HEK293 (cell line): ENCODE data around the gene APBB2.

ENCODE experiments used
- CTCF ChIA-PET: fragments of 350-600 bp; formaldehyde crosslinking; extraction: SDS; loops from one replicate; lab custom pipeline; 2021; ENCODE audit warnings: antibody characterized with exemption; lab: Yijun Ruan, JAX
- POLR2A ChIA-PET: fragments of 300-600 bp; formaldehyde crosslinking; extraction: SDS; loops from one replicate; lab custom pipeline; 2020; ENCODE audit warnings: antibody characterized with exemption, inconsistent platforms; lab: Yijun Ruan, JAX
- H3K27ac ChIP-seq: fragments of 200-500 bp; sonication (Bioruptor generic); 2 replicates; pipeline ENCODE4 v1.5.1; 2014; ENCODE audit warnings: low read depth, low read length, control low read depth, inconsistent platforms; ENCODE audit errors: extremely low read depth
- H3K36me3 ChIP-seq, 2 experiments: fragments of 200-500 bp in 1 of 2; sonication (Bioruptor generic) in 1 of 2; 1 replicate in 1 of 2; 2 replicates in 1 of 2; pipeline ENCODE4 v1.5.1; 2014 to 2017; ENCODE audit warnings: inconsistent platforms in 2 of 2, low read length in 2 of 2; ENCODE audit not compliant: control insufficient read depth in 2 of 2, insufficient read depth in 1 of 2
- H3K4me1 ChIP-seq: fragments of 200-500 bp; sonication (Bioruptor generic); 2 replicates; pipeline ENCODE4 v1.5.1; 2014; ENCODE audit warnings: mild to moderate bottlenecking, low read length, inconsistent platforms; ENCODE audit not compliant: control insufficient read depth, insufficient read depth
- H3K4me3 ChIP-seq: 2 replicates; pipeline ENCODE4 v1.5.1; 2011; ENCODE audit warnings: low read depth, mild to moderate bottlenecking, control low read depth, low read length, moderate library complexity
- H3K9me3 ChIP-seq: fragments of 200-500 bp; sonication (Bioruptor generic); 2 replicates; pipeline ENCODE4 v1.5.1; 2014; ENCODE audit warnings: low read depth, low read length, inconsistent platforms; ENCODE audit not compliant: control insufficient read depth, insufficient read depth
- GFI1B ChIP-seq: fragments of 450-650 bp; formaldehyde crosslinking; IDR thresholded peaks from 2 replicates; pipeline ENCODE4 v1.5.1; 2016; ENCODE audit warnings: missing biosample characterization, missing genetic modification characterization
- KLF16 ChIP-seq: fragments of 450-650 bp; formaldehyde crosslinking; IDR thresholded peaks from 2 replicates; pipeline ENCODE4 v1.5.1; 2017; ENCODE audit warnings: missing biosample characterization, missing genetic modification characterization
- MYNN ChIP-seq: fragments of 450-650 bp; formaldehyde crosslinking; IDR thresholded peaks from 2 replicates; pipeline ENCODE4 v1.5.1; 2016; ENCODE audit warnings: missing biosample characterization, missing genetic modification characterization, borderline replicate concordance
- PBX3 ChIP-seq: sonication (generic); formaldehyde crosslinking; IDR thresholded peaks from 2 replicates; pipeline ENCODE4 v1.8.1; 2022; ENCODE audit warnings: mild to moderate bottlenecking, moderate library complexity, missing genetic modification reagents
- PRDM6 ChIP-seq: fragments of 450-650 bp; formaldehyde crosslinking; IDR thresholded peaks from 2 replicates; pipeline ENCODE4 v1.5.1; 2017; ENCODE audit warnings: missing biosample characterization, missing genetic modification characterization
- SALL2 ChIP-seq: fragments of 450-650 bp; formaldehyde crosslinking; IDR thresholded peaks from 2 replicates; pipeline ENCODE4 v1.5.0; 2017; ENCODE audit warnings: missing biosample characterization, mild to moderate bottlenecking, missing genetic modification characterization, borderline replicate concordance
- ZBTB21 ChIP-seq: fragments of 450-650 bp; formaldehyde crosslinking; IDR thresholded peaks from 2 replicates; pipeline ENCODE4 v1.5.1; 2017; ENCODE audit warnings: missing biosample characterization, missing genetic modification characterization
- ZBTB26 ChIP-seq: fragments of 450-650 bp; formaldehyde crosslinking; optimal IDR thresholded peaks from 2 replicates; pipeline ENCODE3; 2016; ENCODE audit warnings: missing biosample characterization, mild to moderate bottlenecking, missing genetic modification characterization
- ZBTB49 ChIP-seq: fragments of 450-650 bp; formaldehyde crosslinking; IDR thresholded peaks from 2 replicates; pipeline ENCODE4 v1.5.1; 2016; ENCODE audit warnings: missing biosample characterization, missing genetic modification characterization, low read depth
- ZFP37 ChIP-seq: fragments of 450-650 bp; formaldehyde crosslinking; IDR thresholded peaks from 2 replicates; pipeline ENCODE4 v1.5.1; 2016; ENCODE audit warnings: missing biosample characterization, missing genetic modification characterization
- ZNF174 ChIP-seq: fragments of 450-650 bp; formaldehyde crosslinking; IDR thresholded peaks from 2 replicates; pipeline ENCODE4 v1.5.0; 2017; ENCODE audit warnings: missing biosample characterization, mild to moderate bottlenecking, missing genetic modification characterization
- ZNF2 ChIP-seq: fragments of 450-650 bp; formaldehyde crosslinking; IDR thresholded peaks from 2 replicates; pipeline ENCODE4 v1.5.1; 2016; ENCODE audit warnings: missing biosample characterization, missing genetic modification characterization
- ZNF302 ChIP-seq: fragments of 450-650 bp; formaldehyde crosslinking; IDR thresholded peaks from 2 replicates; pipeline ENCODE4 v1.5.1; 2016; ENCODE audit warnings: missing biosample characterization, missing genetic modification characterization, low read depth
- ZNF350 ChIP-seq: fragments of 450-650 bp; formaldehyde crosslinking; IDR thresholded peaks from 2 replicates; pipeline ENCODE4 v1.5.0; 2017; ENCODE audit warnings: missing biosample characterization, mild to moderate bottlenecking, missing genetic modification characterization
- ZNF366 ChIP-seq: fragments of 450-650 bp; formaldehyde crosslinking; conservative IDR thresholded peaks from 2 replicates; pipeline ENCODE4 v1.5.1; 2016; ENCODE audit warnings: missing biosample characterization, missing genetic modification characterization
- ZNF37A ChIP-seq: fragments of 450-650 bp; IDR thresholded peaks from 2 replicates; pipeline ENCODE4 v1.5.1; 2018; ENCODE audit warnings: missing biosample characterization, missing genetic modification characterization
- ZNF654 ChIP-seq: fragments of 450-650 bp; formaldehyde crosslinking; IDR thresholded peaks from 2 replicates; pipeline ENCODE4 v1.5.1; 2016; ENCODE audit warnings: low read depth, missing biosample characterization, missing genetic modification characterization
- ZNF658 ChIP-seq: fragments of 450-650 bp; formaldehyde crosslinking; IDR thresholded peaks from 2 replicates; pipeline ENCODE4; 2016; ENCODE audit warnings: missing biosample characterization, missing genetic modification characterization
- ZNF677 ChIP-seq: fragments of 450-650 bp; IDR thresholded peaks from 2 replicates; pipeline ENCODE4 v1.5.0; 2018; ENCODE audit warnings: missing biosample characterization, mild to moderate bottlenecking, missing genetic modification characterization, moderate library complexity
- ZNF768 ChIP-seq: fragments of 450-650 bp; formaldehyde crosslinking; IDR thresholded peaks from 2 replicates; pipeline ENCODE4 v1.5.1; 2018; ENCODE audit warnings: missing biosample characterization, mild to moderate bottlenecking, missing genetic modification characterization
- ZNF837 ChIP-seq: fragments of 450-650 bp; formaldehyde crosslinking; IDR thresholded peaks from 2 replicates; pipeline ENCODE4 v1.5.1; 2016; ENCODE audit warnings: missing biosample characterization, missing genetic modification characterization

APBB2 gene

GRCh38 chr4:41058426-41058825 is 155.9 kb downstream of the APBB2 start (continued):
- TF ChIP-seq PBX3 (CRISPR knock-in tag) (no peak), MYNN (tag by site-specific recombination) (no peak), ZNF366 (tag by site-specific recombination) (no peak), ZNF677 (tag by site-specific recombination) (no peak), ZNF37A (tag by site-specific recombination) (no peak), KLF16 (tag by site-specific recombination) (no peak), ZNF302 (tag by site-specific recombination) (no peak), ZNF768 (tag by site-specific recombination) (no peak), SALL2 (tag by site-specific recombination) (no peak)

GRCh38 chr4:41057467-41057866 is 156.9 kb downstream of the APBB2 start:
- H3K36me3 ChIP-seq = no peaks in the 10 kb centered on the region
- no peaks in the 10 kb centered on the region for H3K4me1 ChIP-seq
- no peak overlapping the region for H3K4me3 ChIP-seq
- TF ChIP-seq ZNF366 (tag by site-specific recombination) (no peak), ZNF658 (tag by site-specific recombination) (no peak), ZBTB26 (tag by site-specific recombination) (no peak), ZNF350 (tag by site-specific recombination) (no peak), ZNF2 (no peak), ZFP37 (tag by site-specific recombination) (no peak), KLF16 (tag by site-specific recombination) (no peak), ZBTB49 (no peak), ZNF654 (no peak), ZBTB21 (no peak), GFI1B (no peak), ZNF837 (tag by site-specific recombination) (no peak), PRDM6 (tag by site-specific recombination) (no peak), ZNF174 (tag by site-specific recombination) (no peak)
- H3K9me3 ChIP-seq = no peaks in the 10 kb centered on the region
- POLR2A ChIA-PET = no interaction called here
- CTCF ChIA-PET = interaction anchor here (0.6 kb wide), 2 partner anchors 108 to 339 kb away, joined by 4 to 6 read pairs; no protein-coding TSS in a partner anchor
- no peak overlapping the region for H3K27ac ChIP-seq
